Measurements from ENCODE around the gene SESN1. TPM values are rescaled to one million over a fixed set of nuclear protein-coding genes. Genes with fewer than 3 reads are reported as not detected.
A peak's percentile ranks its signal among the peaks of the same experiment; 100 is the strongest.
"Not testable (repeated sequence)": the region's sequence is repeated elsewhere in the genome, so short reads cannot be mapped to it uniquely, and the experiment has no call there.

SESN1 gene
- total RNA-seq, 1 donor from 2014 or later: 40.8 TPM

- H4K20me1 ChIP-seq (ENCODE audit: low read depth): peaks cover 14% of the 10 kb centered on the region
- Mint-ChIP-seq H3K9me3 (no peaks in the 10 kb centered on the region), H3K36me3 (no peaks in the 10 kb centered on the region), H3K27me3 (ENCODE audit: insufficient read depth, low read depth) (peaks cover 3% of the 10 kb centered on the region), H3K4me1 (peaks cover 36% of the 10 kb centered on the region), H3K27ac (no peak overlapping the region), H3K4me3 (no peak overlapping the region)
- no peaks in the 10 kb centered on the region for H3K27me3 ChIP-seq
- DNase-seq (ENCODE audit: low spot score): no peak
- H3K4me3 ChIP-seq: peak overlapping the region; percentile 84
- H2AFZ ChIP-seq (replicated peaks): no peak overlapping the region
- H3K27ac ChIP-seq: no peak overlapping the region
- no peak overlapping the region for H3K9ac ChIP-seq
- H3K36me3 ChIP-seq: no peaks in the 10 kb centered on the region
- peak overlapping the region; percentile 78 for H3K4me2 ChIP-seq
- no peaks in the 10 kb centered on the region for H3K9me3 ChIP-seq (ENCODE audit: low read depth)
- H3F3A ChIP-seq (ENCODE audit: low read depth): peaks cover 29% of the 10 kb centered on the region
- H3K4me1 ChIP-seq: peaks cover 34% of the 10 kb centered on the region
- peaks cover 36% of the 10 kb centered on the region for H3K79me2 ChIP-seq (ENCODE audit: low read depth)
- TF ChIP-seq EZH2 (IDR thresholded peaks at IDR 0.05): no peak
- TF ChIP-seq, protein P1, sequence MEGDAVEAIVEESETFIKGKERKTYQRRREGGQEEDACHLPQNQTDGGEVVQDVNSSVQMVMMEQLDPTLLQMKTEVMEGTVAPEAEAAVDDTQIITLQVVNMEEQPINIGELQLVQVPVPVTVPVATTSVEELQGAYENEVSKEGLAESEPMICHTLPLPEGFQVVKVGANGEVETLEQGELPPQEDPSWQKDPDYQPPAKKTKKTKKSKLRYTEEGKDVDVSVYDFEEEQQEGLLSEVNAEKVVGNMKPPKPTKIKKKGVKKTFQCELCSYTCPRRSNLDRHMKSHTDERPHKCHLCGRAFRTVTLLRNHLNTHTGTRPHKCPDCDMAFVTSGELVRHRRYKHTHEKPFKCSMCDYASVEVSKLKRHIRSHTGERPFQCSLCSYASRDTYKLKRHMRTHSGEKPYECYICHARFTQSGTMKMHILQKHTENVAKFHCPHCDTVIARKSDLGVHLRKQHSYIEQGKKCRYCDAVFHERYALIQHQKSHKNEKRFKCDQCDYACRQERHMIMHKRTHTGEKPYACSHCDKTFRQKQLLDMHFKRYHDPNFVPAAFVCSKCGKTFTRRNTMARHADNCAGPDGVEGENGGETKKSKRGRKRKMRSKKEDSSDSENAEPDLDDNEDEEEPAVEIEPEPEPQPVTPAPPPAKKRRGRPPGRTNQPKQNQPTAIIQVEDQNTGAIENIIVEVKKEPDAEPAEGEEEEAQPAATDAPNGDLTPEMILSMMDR (IDR thresholded peaks at IDR 0.05): no peak
- no peak for TF ChIP-seq EZH2phosphoT487 (IDR thresholded peaks at IDR 0.05)
These were observed 3.2 kb downstream of the SESN1 start for GRCh38 chr6:109091314-109092024.

GRCh38 chr6:109088995-109089394 is 5.7 kb downstream of the SESN1 start:
- no peaks in the 10 kb centered on the region for H3K36me3 Mint-ChIP-seq
- TF ChIP-seq EZH2 (IDR thresholded peaks at IDR 0.05): no peak
- TF ChIP-seq, protein P1 (IDR thresholded peaks at IDR 0.05): no peak
- no peak for TF ChIP-seq EZH2phosphoT487 (IDR thresholded peaks at IDR 0.05)
- Histone ChIP-seq H3K9me3 (ENCODE audit: low read depth) (no peaks in the 10 kb centered on the region), H3K4me1 (peaks cover 27% of the 10 kb centered on the region), H2AFZ (replicated peaks) (no peak overlapping the region), H3K79me2 (ENCODE audit: low read depth) (peaks cover 28% of the 10 kb centered on the region), H3K4me2 (no peak overlapping the region), H3K27me3 (no peaks in the 10 kb centered on the region), H3K27ac (no peak overlapping the region), H3K9ac (no peak overlapping the region), H4K20me1 (ENCODE audit: low read depth) (peaks cover 12% of the 10 kb centered on the region), H3K36me3 (no peaks in the 10 kb centered on the region), H3K4me3 (no peak overlapping the region), H3F3A (ENCODE audit: low read depth) (peaks cover 7% of the 10 kb centered on the region)
- no peaks in the 10 kb centered on the region for H3K9me3 Mint-ChIP-seq
- H3K27ac Mint-ChIP-seq: no peak overlapping the region
- DNase-seq (ENCODE audit: low spot score): no peak
- H3K27me3 Mint-ChIP-seq (ENCODE audit: insufficient read depth, low read depth): no peaks in the 10 kb centered on the region
- no peak overlapping the region for H3K4me3 Mint-ChIP-seq
- H3K4me1 Mint-ChIP-seq: peaks cover 27% of the 10 kb centered on the region

DNA sequence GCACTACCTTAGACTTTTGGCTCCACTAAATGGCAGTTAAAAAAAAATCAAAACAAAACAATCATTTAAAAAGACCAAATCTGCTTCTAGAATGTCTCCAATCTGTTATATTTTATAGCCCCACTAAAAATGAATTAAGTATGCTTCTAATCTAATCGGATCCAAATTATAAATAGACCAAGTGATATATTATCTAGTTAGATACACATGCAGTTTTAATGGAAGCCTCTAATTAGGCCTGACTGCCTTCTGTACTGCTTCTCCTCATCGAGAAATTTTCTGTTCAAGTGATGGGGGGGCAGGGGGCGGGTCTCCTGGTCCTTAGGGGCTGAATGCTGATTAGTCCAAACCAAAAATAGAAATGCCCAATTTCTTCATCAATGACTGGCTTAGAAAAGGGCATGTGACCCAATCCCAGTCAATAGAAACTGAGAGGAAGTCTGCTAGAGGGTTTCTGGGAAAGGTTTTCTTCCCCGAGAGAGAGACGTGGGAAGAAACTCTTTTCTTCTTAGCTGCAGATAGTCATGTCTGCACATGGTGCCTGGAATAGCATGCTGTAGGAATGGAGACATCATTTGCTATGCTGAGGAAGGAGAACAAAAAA is 6.9 kb downstream of the SESN1 start:
- Histone ChIP-seq H3K9ac (no peak overlapping the region), H3K4me1 (peaks cover 19% of the 10 kb centered on the region), H3K27ac (no peak overlapping the region), H3K4me2 (no peak overlapping the region), H3K36me3 (no peaks in the 10 kb centered on the region), H3K9me3 (ENCODE audit: low read depth) (no peaks in the 10 kb centered on the region), H2AFZ (replicated peaks) (no peak overlapping the region), H3F3A (ENCODE audit: low read depth) (no peaks in the 10 kb centered on the region), H3K27me3 (no peaks in the 10 kb centered on the region), H3K79me2 (ENCODE audit: low read depth) (peaks cover 18% of the 10 kb centered on the region), H3K4me3 (no peak overlapping the region), H4K20me1 (ENCODE audit: low read depth) (no peaks in the 10 kb centered on the region)
- no peaks in the 10 kb centered on the region for H3K36me3 Mint-ChIP-seq
- no peak overlapping the region for H3K4me3 Mint-ChIP-seq
- TF ChIP-seq EZH2phosphoT487 (IDR thresholded peaks at IDR 0.05) (no peak), EZH2 (IDR thresholded peaks at IDR 0.05) (no peak)
- TF ChIP-seq, protein P1 (IDR thresholded peaks at IDR 0.05): no peak
- H3K27me3 Mint-ChIP-seq (ENCODE audit: insufficient read depth, low read depth): no peaks in the 10 kb centered on the region
- no peak overlapping the region for H3K27ac Mint-ChIP-seq
- DNase-seq (ENCODE audit: low spot score): no peak
- no peaks in the 10 kb centered on the region for H3K9me3 Mint-ChIP-seq
- peaks cover 20% of the 10 kb centered on the region for H3K4me1 Mint-ChIP-seq

DNA sequence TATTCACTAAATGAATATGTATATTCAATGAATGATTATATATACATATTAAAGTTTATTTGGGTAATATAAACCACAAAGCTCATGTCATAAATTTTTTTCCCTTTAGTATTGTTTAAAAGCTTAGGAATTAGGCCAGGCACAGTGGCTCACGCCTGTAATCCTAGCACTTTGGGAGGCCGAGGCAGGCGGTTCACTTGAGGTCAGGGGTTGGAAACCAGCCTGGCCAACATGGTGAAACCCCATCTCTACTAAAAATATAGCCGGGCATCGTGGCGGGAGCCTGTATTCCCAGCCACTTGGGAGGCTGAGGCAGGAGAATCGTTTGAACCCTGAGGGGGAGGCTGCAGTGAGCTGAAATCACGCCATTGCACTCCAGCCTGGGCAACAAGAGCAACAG is 10.5 kb downstream of the SESN1 start:
- not testable (repeated sequence) for H3K36me3 Mint-ChIP-seq; H3K4me3 Mint-ChIP-seq; H3K27me3 ChIP-seq; H3K9ac ChIP-seq; H3K9me3 Mint-ChIP-seq; H4K20me1 ChIP-seq (ENCODE audit: low read depth); H2AFZ ChIP-seq (replicated peaks); DNase-seq (ENCODE audit: low spot score); H3K79me2 ChIP-seq (ENCODE audit: low read depth); H3K4me1 ChIP-seq; H3K27ac Mint-ChIP-seq; H3K4me2 ChIP-seq; H3F3A ChIP-seq (ENCODE audit: low read depth); H3K9me3 ChIP-seq (ENCODE audit: low read depth); H3K4me3 ChIP-seq; H3K36me3 ChIP-seq; H3K27me3 Mint-ChIP-seq (ENCODE audit: insufficient read depth, low read depth); H3K27ac ChIP-seq
- H3K4me1 Mint-ChIP-seq: peaks cover 15% of the 10 kb centered on the region

Measured in neural progenitor cell (in vitro differentiated cells).